Activated T-cell treated with anti-CD3 and anti-CD28 coated beads, Interleukin-2, amount 50 U/mL, for 72 hours (primary cell): ENCODE results near the gene WNT3. TPM values are rescaled to one million over a fixed set of nuclear protein-coding genes. Genes with fewer than 3 reads are reported as not detected.
"Not testable (repeated sequence)": the region's sequence is repeated elsewhere in the genome, so short reads cannot be mapped to it uniquely, and the experiment has no call there.

Source experiments
- ATAC-seq, 2 donors: fragments of 150-1000 bp; cut with Tn5 transposase; replicated peaks in 1 of 2; 2 replicates each; pipeline ENCODE4 v1.10.0; 2021; ENCODE audit warnings: moderate library complexity in 2 of 2, mild to moderate bottlenecking in 1 of 2
- DNase-seq, 2 donors: peaks; one replicate each; pipeline ENCODE4 v3.0.0; 2021 to 2022; ENCODE audit warnings: mixed read lengths in 1 of 2
- H3K27ac Mint-ChIP-seq: one replicate; pipeline ENCODE4 v1.8.0; 2022; ENCODE audit warnings: mild to moderate bottlenecking, moderate library complexity, mixed read lengths
- H3K27me3 Mint-ChIP-seq: one replicate; pipeline ENCODE4 v1.8.0; 2022; ENCODE audit warnings: low read depth, mixed read lengths
- H3K36me3 Mint-ChIP-seq, 2 donors: one replicate each; pipeline ENCODE4 v1.8.0; 2022; ENCODE audit warnings: mixed read lengths in 2 of 2, mild to moderate bottlenecking in 1 of 2; ENCODE audit not compliant: insufficient read depth in 2 of 2
- H3K4me1 Mint-ChIP-seq: one replicate; pipeline ENCODE4 v1.8.0; 2022; ENCODE audit warnings: low read depth, mixed read lengths
- H3K4me3 Mint-ChIP-seq, 2 donors: one replicate each; pipeline ENCODE4 v1.8.0; 2022; ENCODE audit warnings: mild to moderate bottlenecking in 2 of 2, mixed read lengths in 2 of 2, moderate library complexity in 2 of 2
- H3K9me3 Mint-ChIP-seq, 2 donors: one replicate each; pipeline ENCODE4 v1.8.0; 2022; ENCODE audit warnings: mixed read lengths in 2 of 2
- total RNA-seq, 2 donors: library from RNA; stranded (reverse); gene quantifications; one replicate each; pipeline ENCODE4 v1.2.3, GENCODE V29; 2022

The WNT3 gene
- total RNA-seq, 2 donors from 2014 or later, result 0.14 to 0.53 TPM

DNA sequence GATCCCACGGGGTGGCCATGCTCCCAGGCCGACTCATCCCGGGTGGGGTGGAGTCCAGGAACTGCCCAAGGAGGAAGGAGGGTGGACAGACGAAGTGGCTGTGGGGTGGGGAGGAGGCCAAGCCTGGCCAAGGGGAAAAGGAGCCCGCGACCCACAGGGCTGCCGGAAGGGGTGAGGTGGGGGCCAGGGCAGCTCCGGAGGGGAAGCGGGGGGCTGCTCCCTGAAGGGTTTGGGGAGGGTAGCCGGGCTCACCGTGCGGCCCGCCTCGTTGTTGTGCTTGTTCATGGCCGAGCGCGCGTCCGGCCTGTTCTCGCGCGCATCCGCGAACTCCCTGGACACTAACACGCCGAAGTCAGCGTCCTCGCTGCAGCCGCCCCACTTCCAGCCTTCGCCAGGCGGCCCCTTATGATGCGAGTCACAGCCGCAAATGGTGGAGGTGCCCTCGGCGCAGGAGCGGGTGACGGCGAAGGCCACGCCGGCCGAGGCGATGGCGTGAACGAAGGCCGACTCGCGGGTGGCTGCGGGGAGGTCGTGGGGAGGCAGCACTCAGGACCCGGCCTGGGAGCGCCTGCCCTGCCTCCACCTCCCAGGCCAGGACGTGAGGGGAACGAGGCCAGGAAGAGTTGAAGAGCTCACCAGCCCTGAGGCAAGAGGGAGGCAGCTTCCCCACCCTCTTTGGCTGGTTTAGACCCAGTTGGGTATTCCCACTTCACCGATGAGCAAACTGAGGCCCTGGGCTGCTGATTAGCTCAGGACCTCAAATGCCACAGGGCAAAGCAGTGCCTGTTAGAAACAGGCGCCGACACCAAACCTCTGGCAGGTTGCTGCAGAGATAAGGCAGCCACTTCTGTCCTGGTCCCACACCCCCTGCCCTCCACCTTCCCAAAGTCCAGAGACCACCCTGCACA is 48.7 kb downstream of the WNT3 start:
- Mint-ChIP-seq H3K36me3 (no peaks in the 10 kb centered on the region), H3K9me3 (no peaks in the 10 kb centered on the region), H3K4me1 (no peaks in the 10 kb centered on the region), H3K27me3 (peaks cover 29% of the 10 kb centered on the region), H3K4me3 (peak overlapping the region; percentile 78 to 79), H3K27ac (no peak overlapping the region)
- ATAC-seq (no peak), DNase-seq (peak in 1 of 2 donors; percentile 18)

DNA sequence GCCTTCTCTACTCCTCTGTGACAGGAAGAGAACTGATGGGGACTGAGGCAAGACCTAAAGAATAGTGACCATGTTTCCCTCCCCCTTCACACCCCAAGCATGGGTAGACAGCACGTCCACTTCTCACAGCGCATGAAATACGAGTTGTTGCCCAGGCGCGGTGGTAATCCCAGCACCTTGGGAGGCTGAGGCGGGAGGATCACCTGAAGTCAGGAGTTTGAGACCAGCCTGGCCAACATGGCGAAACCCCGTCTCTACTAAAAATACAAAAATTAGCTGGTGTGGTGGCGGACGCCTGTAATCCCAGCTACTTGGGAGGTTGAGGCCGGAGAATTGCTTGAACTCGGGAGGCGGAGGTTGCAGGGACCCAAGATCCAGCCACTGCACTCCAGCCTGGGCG is 49.6 kb downstream of the WNT3 start:
- not testable (repeated sequence) for ATAC-seq, H3K36me3 Mint-ChIP-seq, H3K4me1 Mint-ChIP-seq, H3K9me3 Mint-ChIP-seq, DNase-seq, H3K27ac Mint-ChIP-seq
- Mint-ChIP-seq H3K27me3 (peaks cover 29% of the 10 kb centered on the region), H3K4me3 (peak overlapping the region in 1 of 2 donors; percentile 33)

DNA sequence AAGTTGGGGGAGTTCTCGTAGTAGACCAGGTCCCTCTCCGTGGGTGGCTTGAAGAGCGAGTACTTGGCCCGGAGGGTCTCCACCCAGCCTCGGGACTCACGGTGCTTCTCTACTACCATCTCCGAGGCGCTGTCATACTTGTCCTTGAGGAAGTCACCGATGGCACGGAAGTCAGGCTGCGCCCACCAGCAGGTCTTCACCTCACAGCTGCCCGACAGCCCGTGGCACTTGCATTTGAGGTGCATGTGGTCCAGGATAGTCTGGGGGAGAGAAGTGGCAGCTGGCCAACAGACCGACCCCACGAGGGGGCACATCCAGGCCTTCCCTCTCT is 50.0 kb downstream of the WNT3 start:
- Mint-ChIP-seq H3K27me3 (peaks cover 29% of the 10 kb centered on the region), H3K4me1 (no peaks in the 10 kb centered on the region), H3K4me3 (no peak overlapping the region), H3K27ac (no peak overlapping the region), H3K9me3 (no peaks in the 10 kb centered on the region), H3K36me3 (no peaks in the 10 kb centered on the region)
- ATAC-seq, result no peak
- no peak for DNase-seq

DNA sequence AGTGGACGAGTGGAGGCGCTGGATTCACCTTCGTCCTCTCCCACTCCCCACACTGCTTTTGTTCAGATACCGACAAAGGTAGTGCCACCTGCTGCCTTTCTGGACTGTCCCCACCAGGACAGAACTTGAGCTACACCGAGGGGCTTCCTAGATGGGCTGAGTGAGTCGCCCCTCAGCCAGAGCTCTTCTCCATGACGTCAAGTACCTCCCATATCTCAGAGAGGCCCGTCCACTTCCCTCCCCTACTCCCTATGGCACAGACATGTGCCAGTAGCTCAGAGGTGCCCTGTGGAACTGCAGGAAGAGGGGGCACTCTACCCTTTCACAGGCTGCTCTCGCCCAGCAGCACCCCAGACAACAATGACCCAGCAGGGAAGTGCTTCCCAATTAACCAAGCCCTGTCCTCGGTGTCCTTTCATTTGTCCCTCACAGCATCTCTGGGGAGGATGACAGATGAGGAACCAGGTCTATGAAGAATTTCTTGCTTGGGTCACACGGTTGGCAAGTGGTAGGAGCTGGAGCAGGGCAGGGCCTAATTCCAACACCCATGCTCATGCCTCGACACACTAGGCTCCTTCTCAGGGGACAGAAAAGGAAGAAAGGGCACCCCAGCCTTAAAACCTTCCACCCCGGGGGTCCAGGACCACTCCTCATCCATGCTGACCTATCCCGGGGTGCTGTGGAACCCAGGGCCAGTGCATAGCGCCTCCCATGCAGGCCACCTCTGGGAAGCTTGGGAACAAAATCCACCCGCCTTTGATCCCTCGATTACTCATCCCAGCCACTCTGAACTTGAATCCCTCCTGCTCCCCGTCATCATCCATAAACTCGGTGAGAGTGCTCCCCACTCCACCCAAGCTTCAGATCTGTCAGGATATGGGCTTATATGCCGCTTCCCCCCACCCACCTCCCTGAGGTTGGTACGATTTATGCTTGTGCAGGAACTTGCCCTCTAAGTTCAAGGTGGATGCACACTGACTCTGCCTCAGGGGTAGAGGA is 51.7 kb downstream of the WNT3 start:
- ATAC-seq (no peak), DNase-seq (no peak)
- Mint-ChIP-seq H3K4me1 (no peaks in the 10 kb centered on the region), H3K27ac (no peak overlapping the region), H3K27me3 (peaks cover 17% of the 10 kb centered on the region), H3K36me3 (no peaks in the 10 kb centered on the region), H3K4me3 (no peak overlapping the region), H3K9me3 (no peaks in the 10 kb centered on the region)

DNA sequence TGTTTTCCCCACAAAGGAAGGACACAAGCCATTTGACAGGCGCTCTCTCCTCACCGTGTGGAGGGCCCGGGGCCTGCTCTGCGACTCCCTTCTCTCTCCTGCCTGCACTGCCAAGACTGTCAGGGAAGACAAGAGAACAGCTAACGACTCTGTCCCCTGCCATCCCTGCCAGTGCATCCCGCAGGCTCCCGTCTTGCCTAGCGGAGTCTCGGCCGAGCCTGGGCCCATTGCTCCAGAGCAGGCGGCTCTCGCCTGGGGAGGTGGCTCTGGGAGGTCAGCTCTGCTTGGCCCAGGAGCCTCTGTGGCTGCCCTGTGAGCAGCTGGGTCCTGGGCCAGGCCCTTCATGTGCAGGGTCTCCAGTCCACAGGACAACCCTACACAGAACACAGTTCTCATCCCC is 53.0 kb downstream of the WNT3 start:
- no peaks in the 10 kb centered on the region for H3K4me1 Mint-ChIP-seq
- ATAC-seq, result no peak
- H3K36me3 Mint-ChIP-seq, result no peaks in the 10 kb centered on the region
- H3K4me3 Mint-ChIP-seq, result no peak overlapping the region
- no peaks in the 10 kb centered on the region for H3K9me3 Mint-ChIP-seq
- H3K27ac Mint-ChIP-seq, result no peak overlapping the region
- no peak for DNase-seq
- H3K27me3 Mint-ChIP-seq, result peaks cover 12% of the 10 kb centered on the region

DNA sequence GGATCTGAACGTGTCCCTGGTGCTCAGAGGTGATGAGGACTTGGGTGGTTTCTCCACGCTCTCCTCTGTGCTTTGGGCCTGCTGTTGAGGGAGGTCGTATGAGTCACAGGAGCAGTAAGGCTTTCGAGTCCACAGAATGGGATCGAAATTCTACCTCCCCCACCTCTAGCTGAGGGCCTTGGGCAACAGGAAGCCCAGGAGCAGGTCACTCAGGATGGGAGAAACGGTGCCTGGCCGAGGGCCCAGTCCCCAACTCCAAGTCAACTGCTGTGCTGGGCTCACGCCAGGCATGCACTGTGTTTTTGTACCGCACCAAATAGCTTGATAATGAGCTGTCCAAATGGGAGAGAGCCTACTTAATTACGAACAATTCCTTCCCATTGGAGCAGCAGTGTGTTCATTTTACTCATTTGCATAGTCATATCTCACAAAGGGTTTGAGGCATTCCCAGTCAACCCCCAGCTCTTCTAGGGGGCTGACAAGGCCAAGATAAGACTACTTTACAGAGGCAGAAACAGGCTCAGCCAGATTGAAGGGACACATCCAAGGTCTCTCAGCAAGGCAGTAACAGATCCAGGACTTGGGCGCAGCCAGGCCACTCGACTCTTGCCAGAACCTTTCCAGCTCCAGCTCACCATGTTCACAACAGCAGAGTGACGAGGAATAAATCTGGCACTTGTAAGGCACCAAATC is 53.6 kb downstream of the WNT3 start:
- peaks cover 7% of the 10 kb centered on the region for H3K27me3 Mint-ChIP-seq
- H3K36me3 Mint-ChIP-seq, result no peaks in the 10 kb centered on the region
- H3K9me3 Mint-ChIP-seq, result no peaks in the 10 kb centered on the region
- no peak overlapping the region for H3K4me3 Mint-ChIP-seq
- no peak for DNase-seq
- H3K27ac Mint-ChIP-seq, result no peak overlapping the region
- H3K4me1 Mint-ChIP-seq, result no peaks in the 10 kb centered on the region
- no peak for ATAC-seq

DNA sequence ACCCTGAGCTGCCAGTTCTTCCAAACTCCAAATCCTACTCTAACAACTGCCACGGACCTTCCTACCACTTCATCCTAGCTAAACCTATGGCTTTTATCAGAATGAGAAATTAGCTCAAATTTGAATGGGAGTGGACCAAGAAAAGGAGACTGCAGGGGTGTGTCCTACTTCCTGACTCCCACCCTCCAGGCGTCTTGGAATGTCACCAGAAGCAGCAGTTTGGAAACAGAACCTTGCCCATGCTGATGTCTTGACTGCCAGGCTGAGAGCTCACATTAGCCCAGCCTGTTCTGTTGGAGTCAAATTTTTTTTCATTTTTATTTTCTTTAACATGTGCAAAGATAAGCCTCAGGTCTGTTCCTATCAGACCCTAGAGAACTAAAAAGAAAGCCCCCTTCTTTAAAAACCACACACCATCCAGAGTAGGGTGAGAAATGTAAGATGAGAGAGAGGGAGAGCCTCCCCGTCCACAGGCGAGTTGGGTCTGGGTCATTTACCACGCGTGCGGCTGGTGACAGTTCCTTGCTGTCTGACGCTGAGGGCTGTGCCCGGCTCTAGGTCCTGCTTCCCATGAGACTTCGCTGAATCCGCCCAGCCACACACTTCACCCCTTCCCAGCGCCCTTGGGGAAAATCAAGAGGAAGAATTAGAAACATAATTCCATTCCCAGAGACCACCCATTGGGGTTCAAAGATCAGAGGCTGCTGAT is 54.3 kb downstream of the WNT3 start:
- no peak overlapping the region for H3K4me3 Mint-ChIP-seq
- H3K27me3 Mint-ChIP-seq, result peaks cover 5% of the 10 kb centered on the region
- H3K9me3 Mint-ChIP-seq, result no peaks in the 10 kb centered on the region
- H3K36me3 Mint-ChIP-seq, result no peaks in the 10 kb centered on the region
- no peak for ATAC-seq
- no peak overlapping the region for H3K27ac Mint-ChIP-seq
- no peaks in the 10 kb centered on the region for H3K4me1 Mint-ChIP-seq
- DNase-seq, result no peak

DNA sequence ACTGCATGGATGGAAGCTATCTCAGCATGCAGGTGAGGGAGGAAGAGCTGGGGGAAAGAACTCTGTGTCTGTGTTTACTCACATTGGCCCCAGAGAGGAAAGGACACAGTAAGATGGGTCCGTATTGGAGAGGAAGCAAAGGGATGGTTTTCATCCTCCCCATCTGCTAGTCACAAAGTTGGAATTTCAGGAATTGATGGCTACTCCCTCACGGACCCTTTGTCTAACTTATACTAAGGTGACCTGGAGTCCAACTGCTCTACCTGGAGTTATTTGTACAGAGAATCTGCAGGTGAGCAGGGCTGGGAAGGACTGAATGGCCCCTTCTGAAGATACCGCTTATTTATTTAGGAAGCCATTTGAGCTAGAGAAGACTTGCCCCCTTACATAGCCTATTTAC is 55.1 kb downstream of the WNT3 start:
- no peaks in the 10 kb centered on the region for H3K36me3 Mint-ChIP-seq
- H3K27ac Mint-ChIP-seq, result no peak overlapping the region
- ATAC-seq, result no peak
- H3K4me1 Mint-ChIP-seq, result no peaks in the 10 kb centered on the region
- no peaks in the 10 kb centered on the region for H3K9me3 Mint-ChIP-seq
- no peak for DNase-seq
- no peaks in the 10 kb centered on the region for H3K27me3 Mint-ChIP-seq
- no peak overlapping the region for H3K4me3 Mint-ChIP-seq

DNA sequence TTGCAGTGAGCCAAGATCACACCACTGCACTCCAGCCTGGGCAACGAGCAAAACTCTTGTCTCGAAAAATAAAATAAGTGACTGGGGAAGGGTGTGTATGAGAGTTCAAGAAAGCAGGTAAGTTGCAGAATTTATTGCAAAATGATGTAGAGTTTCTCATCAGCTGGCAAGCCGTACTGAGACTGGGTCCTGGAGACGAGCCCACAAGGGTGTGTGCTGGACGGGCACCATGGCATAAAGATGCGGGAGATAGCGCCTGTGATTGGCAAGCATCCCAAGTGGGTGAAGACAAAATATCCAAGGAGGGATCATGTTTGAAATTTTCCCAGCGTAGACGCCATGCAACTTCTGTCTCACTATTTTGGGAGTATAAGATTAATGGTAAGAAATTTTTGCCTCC is 59.4 kb downstream of the WNT3 start:
- no peak for DNase-seq
- Mint-ChIP-seq H3K4me1 (no peaks in the 10 kb centered on the region), H3K27ac (no peak overlapping the region), H3K27me3 (no peaks in the 10 kb centered on the region), H3K36me3 (no peaks in the 10 kb centered on the region), H3K9me3 (no peaks in the 10 kb centered on the region), H3K4me3 (no peak overlapping the region)
- ATAC-seq, result no peak

DNA sequence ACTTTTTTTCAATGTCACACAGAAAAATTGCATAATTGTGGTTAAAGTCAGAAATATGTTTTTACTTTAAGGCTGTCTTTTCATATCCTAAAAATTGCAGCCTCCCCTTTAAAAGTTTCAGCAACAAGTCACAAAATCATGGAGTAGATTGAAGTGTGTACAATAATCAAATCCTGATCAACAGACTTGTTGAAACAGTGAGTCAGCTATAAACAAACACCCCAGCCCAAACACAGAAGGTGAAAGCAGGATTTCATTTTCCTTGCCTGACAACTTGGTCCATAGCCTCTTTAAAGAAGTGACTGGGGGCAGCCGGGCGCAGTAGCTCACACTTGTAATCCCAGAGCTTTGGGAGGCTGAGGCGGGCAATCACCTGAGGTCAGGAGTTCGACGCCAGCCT is 59.9 kb downstream of the WNT3 start:
- Mint-ChIP-seq H3K27ac (no peak overlapping the region), H3K4me1 (no peaks in the 10 kb centered on the region), H3K9me3 (no peaks in the 10 kb centered on the region), H3K4me3 (no peak overlapping the region), H3K27me3 (no peaks in the 10 kb centered on the region), H3K36me3 (no peaks in the 10 kb centered on the region)
- ATAC-seq (no peak), DNase-seq (no peak)

DNA sequence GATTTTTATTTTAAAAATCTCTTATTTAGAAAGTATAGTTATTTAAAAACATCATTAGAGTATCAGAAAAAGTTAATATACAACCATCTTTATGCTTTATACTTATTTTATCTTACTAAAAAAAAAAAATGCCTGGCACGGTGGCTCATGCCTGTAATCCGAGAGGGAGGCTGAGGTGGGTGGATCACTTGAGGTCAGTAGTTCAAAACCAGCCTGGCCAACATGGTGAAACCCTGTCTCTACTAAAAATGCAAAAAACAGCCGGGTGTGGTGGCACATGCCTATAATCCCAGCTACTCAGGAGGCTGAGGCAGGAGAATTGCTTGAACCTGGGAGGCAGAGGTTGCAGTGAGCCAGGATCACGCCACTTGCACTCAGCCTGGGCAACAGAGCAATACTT is 60.9 kb downstream of the WNT3 start:
- not testable (repeated sequence) for H3K27me3 Mint-ChIP-seq, H3K4me1 Mint-ChIP-seq, ATAC-seq, DNase-seq, H3K9me3 Mint-ChIP-seq, H3K27ac Mint-ChIP-seq, H3K36me3 Mint-ChIP-seq, H3K4me3 Mint-ChIP-seq

DNA sequence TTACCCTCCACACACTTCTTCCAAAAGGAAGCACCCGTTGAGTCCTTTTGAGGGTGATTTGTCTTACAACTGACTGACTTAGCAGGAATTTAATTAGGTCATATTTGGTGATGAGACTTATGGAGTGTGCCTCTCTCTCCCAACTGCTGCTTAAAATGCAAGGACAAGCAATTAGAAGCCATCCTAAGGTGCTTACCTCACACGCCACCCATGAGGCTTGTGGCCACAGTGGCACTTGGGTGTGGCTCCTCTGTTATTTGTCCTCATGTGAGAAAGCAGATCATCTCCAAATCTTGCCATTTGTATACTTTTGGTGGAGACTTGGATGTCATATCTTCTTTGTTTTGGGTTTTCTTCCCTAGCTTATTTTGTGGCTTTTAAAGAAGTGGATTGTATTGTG is 61.6 kb downstream of the WNT3 start:
- DNase-seq (no peak), ATAC-seq (no peak)
- peak overlapping the region; percentile 68 for H3K27ac Mint-ChIP-seq
- no peaks in the 10 kb centered on the region for H3K27me3 Mint-ChIP-seq
- no peaks in the 10 kb centered on the region for H3K4me1 Mint-ChIP-seq
- H3K36me3 Mint-ChIP-seq, result peaks cover 0 to 1% of the 10 kb centered on the region in 2 donors
- H3K9me3 Mint-ChIP-seq, result no peaks in the 10 kb centered on the region
- no peak overlapping the region for H3K4me3 Mint-ChIP-seq
